GM12865 (cell line): Measurements from ENCODE around the gene UBTD1.

Source experiments
- DNase-seq: peaks from one replicate; pipeline ENCODE4 v3.0.0; 2010; ENCODE audit warnings: low read depth
- H3K4me3 ChIP-seq: 2 replicates; pipeline ENCODE4 v1.5.1; 2011; ENCODE audit warnings: mild to moderate bottlenecking, low read depth, low read length, control low read depth
- CTCF ChIP-seq: IDR thresholded peaks from 2 replicates; pipeline ENCODE4 v1.5.1; 2011; ENCODE audit warnings: low read length, control low read depth, low read depth, inconsistent platforms; ENCODE audit not compliant: insufficient read depth; ENCODE audit errors: missing control alignments

Gene UBTD1

GRCh38 chr10:97538411-97538810 is 39.7 kb downstream of the UBTD1 start:
- no peak overlapping the region for H3K4me3 ChIP-seq
- DNase-seq, result no peak
- TF ChIP-seq CTCF, result no peak

GRCh38 chr10:97538839-97539238 is 40.1 kb downstream of the UBTD1 start:
- DNase-seq, result no peak
- TF ChIP-seq CTCF, result no peak
- H3K4me3 ChIP-seq, result no peak overlapping the region

GRCh38 chr10:97539523-97540200 is 40.9 kb downstream of the UBTD1 start:
- TF ChIP-seq CTCF, result no peak
- no peak overlapping the region for H3K4me3 ChIP-seq
- DNase-seq, result no peak

- no peak overlapping the region for H3K4me3 ChIP-seq
- DNase-seq, result no peak
- TF ChIP-seq CTCF, result no peak
Measured at GRCh38 chr10:97540669-97541500, 42.2 kb downstream of the UBTD1 start.

- H3K4me3 ChIP-seq, result no peak overlapping the region
- no peak for TF ChIP-seq CTCF
- no peak for DNase-seq
Measured at GRCh38 chr10:97542169-97543024, 43.7 kb downstream of the UBTD1 start.

- no peak overlapping the region for H3K4me3 ChIP-seq
- no peak for DNase-seq
- TF ChIP-seq CTCF, result no peak
Measured at GRCh38 chr10:97543025-97543546, 44.4 kb downstream of the UBTD1 start.
